Chondrocyte (in vitro differentiated cells): ENCODE results near the gene TLE4. TPM values are rescaled to one million over a fixed set of nuclear protein-coding genes. Genes with fewer than 3 reads are reported as not detected.

Experiments
- DNase-seq: peaks from one replicate; pipeline ENCODE4 v3.0.0; 2021; ENCODE audit warnings: mixed read lengths, low spot score
- H3K27ac Mint-ChIP-seq: one replicate; pipeline ENCODE4 v1.8.0; 2021; ENCODE audit warnings: mild to moderate bottlenecking, moderate library complexity, mixed read lengths; ENCODE audit not compliant: unreplicated experiment
- H3K27me3 Mint-ChIP-seq: 2 replicates; pipeline ENCODE4 v1.8.0; 2021; ENCODE audit warnings: low read depth, mixed read lengths
- H3K36me3 Mint-ChIP-seq: 2 replicates; pipeline ENCODE4 v1.8.0; 2021; ENCODE audit warnings: low read depth, mixed read lengths
- H3K4me1 Mint-ChIP-seq: 2 replicates; pipeline ENCODE4 v1.8.0; 2021; ENCODE audit warnings: low read depth, mild to moderate bottlenecking, mixed read lengths
- H3K4me3 Mint-ChIP-seq: one replicate; pipeline ENCODE4 v1.8.0; 2021; ENCODE audit warnings: mild to moderate bottlenecking, moderate library complexity, mixed read lengths; ENCODE audit not compliant: unreplicated experiment
- H3K9me3 Mint-ChIP-seq: 2 replicates; pipeline ENCODE4 v1.8.0; 2021; ENCODE audit warnings: low read depth, mixed read lengths
- total RNA-seq: library from RNA; stranded (reverse); gene quantifications from 3 replicates; pipeline ENCODE4 v1.2.1, GENCODE V29; 2021
- TF ChIP-seq, protein P1 (sequence below): fragments of 200-600 bp; sonication (generic); IDR thresholded peaks from 2 replicates; pipeline ENCODE4 v1.5.0; 2021; ENCODE audit warnings: antibody characterized with exemption, mild to moderate bottlenecking, moderate library complexity

TLE4 gene
- total RNA-seq, 1 donor from 2014 or later: 66.0 TPM

DNA sequence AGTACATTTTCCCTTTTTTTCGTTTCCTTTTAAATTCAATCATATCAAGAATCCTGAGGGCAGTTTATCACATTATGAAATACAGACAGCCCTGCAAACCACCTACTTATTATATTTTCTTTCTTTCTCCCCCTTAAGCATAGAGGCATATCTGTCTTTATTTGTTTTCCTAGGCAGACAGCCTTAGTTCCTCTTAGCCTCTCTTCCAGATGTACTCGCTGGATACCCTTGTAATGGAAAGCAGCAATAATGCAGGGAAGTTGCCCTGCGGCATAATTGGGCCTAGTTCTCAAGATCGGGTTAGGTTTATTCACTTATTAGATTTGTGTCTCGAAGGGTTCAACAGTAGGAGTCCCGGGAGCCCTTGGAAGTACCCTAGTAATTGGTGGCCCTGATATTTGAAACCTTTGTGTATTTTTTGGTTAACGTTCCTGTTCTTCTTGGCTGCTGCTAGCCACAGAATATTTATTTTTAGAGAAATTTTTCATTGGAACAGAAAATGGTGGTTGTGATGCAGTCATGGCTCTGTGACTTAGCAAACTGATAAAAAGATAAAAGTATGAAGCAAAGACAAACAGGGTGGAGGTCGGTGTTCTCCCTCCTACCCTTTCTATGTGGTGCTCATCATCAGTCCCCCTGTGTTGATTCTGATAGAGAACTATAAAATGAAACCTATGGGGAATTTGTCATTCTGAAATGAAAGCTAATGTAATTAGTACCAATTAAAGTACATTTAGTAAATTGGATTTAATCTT lies 6.4 kb downstream of the TLE4 start:
- H3K27me3 Mint-ChIP-seq: no peaks in the 10 kb centered on the region
- peaks cover 77% of the 10 kb centered on the region for H3K4me1 Mint-ChIP-seq
- TF ChIP-seq, protein P1, sequence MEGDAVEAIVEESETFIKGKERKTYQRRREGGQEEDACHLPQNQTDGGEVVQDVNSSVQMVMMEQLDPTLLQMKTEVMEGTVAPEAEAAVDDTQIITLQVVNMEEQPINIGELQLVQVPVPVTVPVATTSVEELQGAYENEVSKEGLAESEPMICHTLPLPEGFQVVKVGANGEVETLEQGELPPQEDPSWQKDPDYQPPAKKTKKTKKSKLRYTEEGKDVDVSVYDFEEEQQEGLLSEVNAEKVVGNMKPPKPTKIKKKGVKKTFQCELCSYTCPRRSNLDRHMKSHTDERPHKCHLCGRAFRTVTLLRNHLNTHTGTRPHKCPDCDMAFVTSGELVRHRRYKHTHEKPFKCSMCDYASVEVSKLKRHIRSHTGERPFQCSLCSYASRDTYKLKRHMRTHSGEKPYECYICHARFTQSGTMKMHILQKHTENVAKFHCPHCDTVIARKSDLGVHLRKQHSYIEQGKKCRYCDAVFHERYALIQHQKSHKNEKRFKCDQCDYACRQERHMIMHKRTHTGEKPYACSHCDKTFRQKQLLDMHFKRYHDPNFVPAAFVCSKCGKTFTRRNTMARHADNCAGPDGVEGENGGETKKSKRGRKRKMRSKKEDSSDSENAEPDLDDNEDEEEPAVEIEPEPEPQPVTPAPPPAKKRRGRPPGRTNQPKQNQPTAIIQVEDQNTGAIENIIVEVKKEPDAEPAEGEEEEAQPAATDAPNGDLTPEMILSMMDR: no peak
- no peak for DNase-seq
- H3K4me3 Mint-ChIP-seq: peak overlapping the region; percentile 35
- peak overlapping the region; percentile 80 for H3K27ac Mint-ChIP-seq
- H3K36me3 Mint-ChIP-seq: peaks cover 15% of the 10 kb centered on the region
- H3K9me3 Mint-ChIP-seq: no peaks in the 10 kb centered on the region

DNA sequence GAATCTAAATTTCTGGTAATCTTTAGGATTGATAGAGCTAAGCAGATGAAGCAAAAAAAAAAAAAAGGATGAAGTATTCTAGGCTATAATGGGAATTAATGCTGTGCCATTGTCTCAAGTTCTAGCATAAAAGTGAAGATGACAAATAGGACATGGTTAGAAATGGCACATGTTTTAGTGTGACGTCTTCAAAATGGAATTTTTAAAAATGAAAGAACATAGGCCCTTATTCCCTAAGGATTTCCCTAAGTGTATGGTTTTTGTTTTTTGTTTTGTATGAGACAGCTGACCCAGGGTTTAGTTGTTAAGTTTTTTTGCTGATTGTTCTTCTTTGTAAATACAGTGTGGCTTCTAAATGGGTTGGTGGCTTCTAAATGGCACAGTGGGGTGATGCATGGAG lies 7.1 kb downstream of the TLE4 start:
- no peak for DNase-seq
- H3K4me1 Mint-ChIP-seq: peaks cover 84% of the 10 kb centered on the region
- H3K36me3 Mint-ChIP-seq: peaks cover 14% of the 10 kb centered on the region
- H3K27me3 Mint-ChIP-seq: no peaks in the 10 kb centered on the region
- no peak overlapping the region for H3K4me3 Mint-ChIP-seq
- no peaks in the 10 kb centered on the region for H3K9me3 Mint-ChIP-seq
- H3K27ac Mint-ChIP-seq: peak overlapping the region; percentile 1
- TF ChIP-seq, protein P1: no peak

DNA sequence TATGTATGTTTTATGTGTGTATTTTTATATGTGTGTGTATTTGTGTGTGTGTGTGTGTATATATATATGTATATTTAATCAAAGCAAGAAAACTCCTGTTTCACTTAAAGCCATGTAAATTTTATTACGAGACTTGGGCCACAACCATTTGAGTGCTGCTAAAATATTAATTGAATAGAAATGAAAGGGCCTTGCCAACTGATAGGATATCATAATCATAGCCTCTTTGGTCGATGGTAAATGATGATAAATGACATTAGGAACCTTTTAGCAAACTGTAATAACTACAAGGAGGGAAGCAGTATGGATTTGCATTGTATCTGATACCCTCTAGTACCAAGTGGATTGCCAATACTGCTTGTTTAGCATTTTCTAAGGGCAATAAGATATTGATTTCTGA lies 7.9 kb downstream of the TLE4 start:
- no peaks in the 10 kb centered on the region for H3K27me3 Mint-ChIP-seq
- TF ChIP-seq, protein P1: no peak
- H3K4me1 Mint-ChIP-seq: peaks cover 84% of the 10 kb centered on the region
- no peak for DNase-seq
- H3K27ac Mint-ChIP-seq: no peak overlapping the region
- H3K4me3 Mint-ChIP-seq: no peak overlapping the region
- no peaks in the 10 kb centered on the region for H3K9me3 Mint-ChIP-seq
- H3K36me3 Mint-ChIP-seq: peaks cover 14% of the 10 kb centered on the region

DNA sequence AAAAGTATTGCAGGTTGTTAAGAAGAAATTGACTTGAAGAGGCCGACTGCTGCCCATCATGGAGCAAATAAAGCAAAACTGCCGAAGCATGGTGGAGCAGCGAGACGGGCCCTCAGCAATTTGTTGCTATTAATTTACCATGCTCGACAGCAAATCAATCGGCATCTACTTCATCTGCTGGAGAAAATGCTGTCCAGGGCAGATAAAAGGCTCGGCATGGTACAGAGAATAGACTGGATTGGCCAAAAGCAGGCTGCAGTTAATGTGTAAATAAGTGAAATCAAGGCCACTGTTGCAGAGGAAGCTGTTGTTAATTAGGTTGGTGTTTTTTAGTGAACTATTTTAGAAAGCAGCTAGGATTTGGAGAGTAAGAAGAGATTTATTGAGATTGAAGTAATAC lies 8.3 kb downstream of the TLE4 start:
- peaks cover 14% of the 10 kb centered on the region for H3K36me3 Mint-ChIP-seq
- H3K4me3 Mint-ChIP-seq: no peak overlapping the region
- no peaks in the 10 kb centered on the region for H3K9me3 Mint-ChIP-seq
- TF ChIP-seq, protein P1: no peak
- H3K4me1 Mint-ChIP-seq: peaks cover 84% of the 10 kb centered on the region
- DNase-seq: no peak
- H3K27me3 Mint-ChIP-seq: no peaks in the 10 kb centered on the region
- no peak overlapping the region for H3K27ac Mint-ChIP-seq

DNA sequence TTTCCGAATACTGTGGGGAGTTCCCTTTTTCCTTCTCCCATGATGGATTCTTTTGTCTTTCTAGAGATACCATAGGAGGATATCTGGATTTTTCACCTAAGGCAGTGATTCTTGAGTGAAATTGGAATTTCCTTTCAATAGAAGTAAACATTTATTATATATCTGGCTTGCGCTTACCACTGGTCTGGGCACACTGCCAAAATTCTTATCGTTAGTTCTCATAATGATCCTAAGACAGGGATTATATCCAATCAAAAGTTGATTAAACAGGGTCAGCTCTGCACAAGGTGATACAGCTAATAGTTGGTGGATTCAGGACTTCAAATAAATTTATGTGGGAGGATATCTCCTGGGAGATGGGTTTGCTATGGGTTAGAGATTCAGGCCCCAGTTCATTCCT lies 9.6 kb downstream of the TLE4 start:
- DNase-seq: no peak
- peak overlapping the region; percentile 53 for H3K27ac Mint-ChIP-seq
- no peaks in the 10 kb centered on the region for H3K9me3 Mint-ChIP-seq
- H3K4me1 Mint-ChIP-seq: peaks cover 82% of the 10 kb centered on the region
- peaks cover 11% of the 10 kb centered on the region for H3K36me3 Mint-ChIP-seq
- TF ChIP-seq, protein P1: no peak
- H3K4me3 Mint-ChIP-seq: no peak overlapping the region
- H3K27me3 Mint-ChIP-seq: no peaks in the 10 kb centered on the region
